ENCODE results near the gene ANTXR1. TPM values are rescaled to one million over a fixed set of nuclear protein-coding genes. Genes with fewer than 3 reads are reported as not detected.

The ANTXR1 gene
- total RNA-seq, 1 donor from 2014 or later, result 54.3 TPM

GRCh38 chr2:69291721-69292120, 278.7 kb downstream of the ANTXR1 start:
- no peak for DNase-seq
- Histone ChIP-seq H3K4me3 (no peak overlapping the region), H3K36me3 (no peaks in the 10 kb centered on the region), H3K9me3 (no peaks in the 10 kb centered on the region), H3K27ac (no peak overlapping the region), H3K27me3 (ENCODE audit: low read depth) (no peaks in the 10 kb centered on the region), H3K4me1 (no peaks in the 10 kb centered on the region)
- intact Hi-C loops (cut with DNase I), result no loop called here
- ATAC-seq, result no peak
- no peak for TF ChIP-seq CTCF (IDR thresholded peaks at IDR 0.05)

GRCh38 chr2:69292256-69292655, 279.3 kb downstream of the ANTXR1 start:
- Histone ChIP-seq H3K36me3 (no peaks in the 10 kb centered on the region), H3K9me3 (no peaks in the 10 kb centered on the region), H3K4me3 (no peak overlapping the region), H3K4me1 (no peaks in the 10 kb centered on the region), H3K27ac (no peak overlapping the region), H3K27me3 (ENCODE audit: low read depth) (no peaks in the 10 kb centered on the region)
- intact Hi-C loops (cut with DNase I), result no loop called here
- TF ChIP-seq CTCF (IDR thresholded peaks at IDR 0.05), result no peak
- DNase-seq (no peak), ATAC-seq (no peak)

- DNase-seq, result no peak
- Histone ChIP-seq H3K36me3 (no peaks in the 10 kb centered on the region), H3K27me3 (ENCODE audit: low read depth) (no peaks in the 10 kb centered on the region), H3K4me1 (peaks cover 4% of the 10 kb centered on the region), H3K4me3 (no peak overlapping the region), H3K9me3 (no peaks in the 10 kb centered on the region), H3K27ac (no peak overlapping the region)
- TF ChIP-seq CTCF (IDR thresholded peaks at IDR 0.05), result no peak
- ATAC-seq, result no peak
- intact Hi-C loops (cut with DNase I), result no loop called here
Measured at GRCh38 chr2:69296421-69296820, 283.4 kb downstream of the ANTXR1 start.

GRCh38 chr2:69297216-69297615, 284.2 kb downstream of the ANTXR1 start:
- no peaks in the 10 kb centered on the region for H3K27me3 ChIP-seq (ENCODE audit: low read depth)
- no peaks in the 10 kb centered on the region for H3K36me3 ChIP-seq
- ATAC-seq (no peak), DNase-seq (no peak)
- H3K4me1 ChIP-seq, result peaks cover 4% of the 10 kb centered on the region
- no peak overlapping the region for H3K27ac ChIP-seq
- TF ChIP-seq CTCF (IDR thresholded peaks at IDR 0.05), result no peak
- intact Hi-C loops (cut with DNase I), result no loop called here
- H3K4me3 ChIP-seq, result no peak overlapping the region
- no peaks in the 10 kb centered on the region for H3K9me3 ChIP-seq

- TF ChIP-seq CTCF (IDR thresholded peaks at IDR 0.05), result no peak
- no peaks in the 10 kb centered on the region for H3K9me3 ChIP-seq
- DNase-seq (no peak), ATAC-seq (no peak)
- H3K36me3 ChIP-seq, result no peaks in the 10 kb centered on the region
- H3K4me1 ChIP-seq, result peaks cover 4% of the 10 kb centered on the region
- no peak overlapping the region for H3K4me3 ChIP-seq
- H3K27me3 ChIP-seq (ENCODE audit: low read depth), result no peaks in the 10 kb centered on the region
- no peak overlapping the region for H3K27ac ChIP-seq
- intact Hi-C loops (cut with DNase I), result no loop called here
Measured at GRCh38 chr2:69298261-69298660, 285.3 kb downstream of the ANTXR1 start.

- Histone ChIP-seq H3K27me3 (ENCODE audit: low read depth) (no peaks in the 10 kb centered on the region), H3K9me3 (peaks cover 2% of the 10 kb centered on the region), H3K36me3 (no peaks in the 10 kb centered on the region), H3K4me1 (peaks cover 4% of the 10 kb centered on the region), H3K27ac (no peak overlapping the region), H3K4me3 (no peak overlapping the region)
- no peak for DNase-seq
- no peak for ATAC-seq
- TF ChIP-seq CTCF (IDR thresholded peaks at IDR 0.05), result no peak
- intact Hi-C loops (cut with DNase I), result no loop called here
Measured at GRCh38 chr2:69298862-69299261, 285.9 kb downstream of the ANTXR1 start.

Data from lower lobe of right lung (tissue), 2 donors.